Activated T-helper 1 cell treated with anti-CD3 and anti-CD28 coated beads, Interleukin-12 subunit alpha, Interleukin-12 subunit beta, Interleukin-2, Interleukin-4 antibody, amounts not matched to agents 30 ng/mL and 10 ng/mL and 1 ng/mL, durations not matched to agents 14 hours and 24 hours and 36 hours (primary cell): ENCODE data around the gene RFX2. TPM values are rescaled to one million over a fixed set of nuclear protein-coding genes. Genes with fewer than 3 reads are reported as not detected.
"Not testable (repeated sequence)": the region's sequence is repeated elsewhere in the genome, so short reads cannot be mapped to it uniquely, and the experiment has no call there.

Source experiments
- DNase-seq: peaks from one replicate; pipeline ENCODE4 v3.0.0; 2021; ENCODE audit warnings: low spot score
- H3K27ac Mint-ChIP-seq: one replicate; pipeline ENCODE4 v1.8.0; 2021; ENCODE audit warnings: mild to moderate bottlenecking, mixed read lengths
- H3K27me3 Mint-ChIP-seq: one replicate; pipeline ENCODE4 v1.8.0; 2022; ENCODE audit warnings: mild to moderate bottlenecking, moderate library complexity, mixed read lengths; ENCODE audit not compliant: insufficient read depth
- H3K36me3 Mint-ChIP-seq: one replicate; pipeline ENCODE4 v1.8.0; 2021; ENCODE audit warnings: low read depth, mixed read lengths
- H3K4me1 Mint-ChIP-seq: one replicate; pipeline ENCODE4 v1.8.0; 2021; ENCODE audit warnings: low read depth, mixed read lengths
- H3K4me3 Mint-ChIP-seq: one replicate; pipeline ENCODE4 v1.8.0; 2021; ENCODE audit warnings: mild to moderate bottlenecking, moderate library complexity, mixed read lengths
- H3K9me3 Mint-ChIP-seq: one replicate; pipeline ENCODE4 v1.8.0; 2021; ENCODE audit warnings: mixed read lengths
- intact Hi-C: fragments of 100-400 bp; cut with micrococcal nuclease; formaldehyde crosslinking; loops from one replicate; pipeline ENCODE4 v1.15.1; 2024
- total RNA-seq: library from RNA; stranded (reverse); gene quantifications from 2 replicates; pipeline ENCODE4 v1.2.3, GENCODE V29; 2022

RFX2 gene
- total RNA-seq, 1 donor from 2014 or later = 9.2 TPM

- Mint-ChIP-seq H3K4me3 (no peak overlapping the region), H3K27me3 (no peaks in the 10 kb centered on the region), H3K27ac (no peak overlapping the region), H3K4me1 (no peaks in the 10 kb centered on the region), H3K9me3 (no peaks in the 10 kb centered on the region), H3K36me3 (no peaks in the 10 kb centered on the region)
- intact Hi-C loops = no loop called here
- no peak for DNase-seq
These were observed 94.3 kb downstream of the RFX2 start for GRCh38 chr19:6015841-6016545.

GRCh38 chr19:6014551-6015135, 95.7 kb downstream of the RFX2 start:
- Mint-ChIP-seq H3K27ac (no peak overlapping the region), H3K4me1 (no peaks in the 10 kb centered on the region)
- intact Hi-C loops = no loop called here

GRCh38 chr19:6012426-6013170, 97.7 kb downstream of the RFX2 start:
- Mint-ChIP-seq H3K27me3 (no peaks in the 10 kb centered on the region), H3K36me3 (no peaks in the 10 kb centered on the region), H3K27ac (no peak overlapping the region), H3K9me3 (no peaks in the 10 kb centered on the region), H3K4me3 (no peak overlapping the region), H3K4me1 (no peaks in the 10 kb centered on the region)
- intact Hi-C loops = no loop called here
- DNase-seq = no peak

More at GRCh38 chr19:6014551-6015135, 95.7 kb downstream of the RFX2 start:
- Mint-ChIP-seq H3K36me3 (no peaks in the 10 kb centered on the region), H3K27me3 (no peaks in the 10 kb centered on the region), H3K9me3 (no peaks in the 10 kb centered on the region), H3K4me3 (no peak overlapping the region)
- no peak for DNase-seq

- Mint-ChIP-seq H3K27ac (no peak overlapping the region), H3K4me3 (no peak overlapping the region), H3K9me3 (no peaks in the 10 kb centered on the region), H3K4me1 (no peaks in the 10 kb centered on the region), H3K36me3 (no peaks in the 10 kb centered on the region), H3K27me3 (no peaks in the 10 kb centered on the region)
- no peak for DNase-seq
- intact Hi-C loops = no loop called here
These were observed 98.5 kb downstream of the RFX2 start for GRCh38 chr19:6011794-6012193.

DNA sequence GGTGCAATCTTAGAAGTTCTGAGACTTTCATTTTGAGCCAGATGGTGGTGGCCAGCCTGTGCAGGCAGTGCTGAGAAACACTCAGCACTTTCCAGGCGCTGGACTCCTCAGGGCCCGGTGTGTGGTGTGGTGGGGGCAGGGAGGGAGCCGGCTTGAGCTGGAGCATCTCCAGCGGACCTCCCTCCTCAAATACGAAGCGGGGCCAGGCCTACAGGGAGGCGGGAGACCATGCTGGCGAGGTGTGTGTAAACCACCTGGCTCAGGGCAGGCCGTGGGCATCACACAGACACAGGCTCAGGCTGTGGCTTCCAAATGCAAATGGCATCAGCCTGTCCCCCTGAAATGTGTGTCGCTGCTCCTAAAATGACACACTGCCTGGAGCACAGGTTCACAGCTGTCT, 99.1 kb downstream of the RFX2 start:
- Mint-ChIP-seq H3K9me3 (no peaks in the 10 kb centered on the region), H3K27me3 (no peaks in the 10 kb centered on the region), H3K36me3 (no peaks in the 10 kb centered on the region), H3K27ac (no peak overlapping the region), H3K4me1 (no peaks in the 10 kb centered on the region), H3K4me3 (no peak overlapping the region)
- intact Hi-C loops = no loop called here
- DNase-seq = no peak

GRCh38 chr19:6010107-6010506, 100.2 kb downstream of the RFX2 start:
- intact Hi-C loops = no loop called here
- no peaks in the 10 kb centered on the region for H3K36me3 Mint-ChIP-seq
- DNase-seq = no peak
- H3K27ac Mint-ChIP-seq = no peak overlapping the region
- H3K4me1 Mint-ChIP-seq = no peaks in the 10 kb centered on the region
- no peaks in the 10 kb centered on the region for H3K9me3 Mint-ChIP-seq
- H3K4me3 Mint-ChIP-seq = no peak overlapping the region
- no peaks in the 10 kb centered on the region for H3K27me3 Mint-ChIP-seq

- Mint-ChIP-seq H3K36me3 (no peaks in the 10 kb centered on the region), H3K27ac (no peak overlapping the region), H3K4me1 (no peaks in the 10 kb centered on the region), H3K4me3 (no peak overlapping the region), H3K9me3 (no peaks in the 10 kb centered on the region), H3K27me3 (no peaks in the 10 kb centered on the region)
- intact Hi-C loops = no loop called here
- DNase-seq = no peak
These were observed 102.4 kb downstream of the RFX2 start for GRCh38 chr19:6007866-6008265.

DNA sequence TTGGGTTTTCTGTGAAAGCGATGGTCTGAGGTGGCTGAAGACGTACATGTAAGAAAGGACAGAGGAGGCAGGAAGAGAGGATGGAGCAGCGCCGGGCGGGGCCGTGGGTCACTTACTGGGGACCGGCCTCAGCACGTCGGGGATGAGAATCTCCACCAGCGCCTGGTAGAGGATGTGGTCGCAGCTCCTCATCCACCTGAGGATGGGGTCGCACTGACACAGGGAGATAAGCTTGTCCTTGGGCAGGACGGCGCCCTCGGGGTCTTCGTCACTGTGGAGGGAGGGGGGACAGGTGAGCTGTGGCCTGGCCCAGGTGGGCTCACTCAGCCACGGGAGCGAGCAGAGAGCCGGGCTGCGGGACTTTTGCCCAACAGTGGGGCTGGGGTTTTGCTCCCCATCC, 103.4 kb downstream of the RFX2 start:
- no peaks in the 10 kb centered on the region for H3K27me3 Mint-ChIP-seq
- no peak overlapping the region for H3K4me3 Mint-ChIP-seq

DNA sequence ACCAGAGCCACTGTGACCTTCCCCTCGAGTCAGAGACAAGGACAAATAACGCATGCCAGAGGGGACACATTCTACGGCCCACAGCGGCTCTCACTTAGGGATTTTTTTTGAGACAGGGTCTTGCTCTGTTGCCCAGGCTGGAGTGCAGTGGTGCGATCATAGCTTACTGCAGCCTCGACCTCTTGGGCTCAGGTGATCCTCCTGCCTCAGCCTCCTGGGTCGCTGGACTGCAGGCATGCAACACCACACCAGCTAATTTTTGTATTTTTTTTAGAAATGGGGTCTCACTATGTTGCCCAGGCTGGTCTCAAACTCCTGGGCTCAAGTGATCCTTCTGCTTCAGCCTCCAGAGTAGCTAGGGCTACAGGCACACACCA, 104.2 kb downstream of the RFX2 start:
- H3K9me3 Mint-ChIP-seq, intact Hi-C loops, H3K27ac Mint-ChIP-seq, H3K4me3 Mint-ChIP-seq, DNase-seq, H3K36me3 Mint-ChIP-seq, H3K4me1 Mint-ChIP-seq, H3K27me3 Mint-ChIP-seq: not testable (repeated sequence)

More for the DNA sequence above, 103.4 kb downstream of the RFX2 start:
- Mint-ChIP-seq H3K4me1 (no peaks in the 10 kb centered on the region), H3K27ac (no peak overlapping the region), H3K36me3 (no peaks in the 10 kb centered on the region), H3K9me3 (no peaks in the 10 kb centered on the region)
- intact Hi-C loops = no loop called here
- no peak for DNase-seq

- H3K36me3 Mint-ChIP-seq = no peaks in the 10 kb centered on the region
- H3K4me3 Mint-ChIP-seq = no peak overlapping the region
- H3K9me3 Mint-ChIP-seq = no peaks in the 10 kb centered on the region
- no peaks in the 10 kb centered on the region for H3K27me3 Mint-ChIP-seq
- H3K4me1 Mint-ChIP-seq = no peaks in the 10 kb centered on the region
- H3K27ac Mint-ChIP-seq = no peak overlapping the region
- DNase-seq = no peak
- intact Hi-C loops = no loop called here
These were observed 104.8 kb downstream of the RFX2 start for GRCh38 chr19:6005321-6006069.

DNA sequence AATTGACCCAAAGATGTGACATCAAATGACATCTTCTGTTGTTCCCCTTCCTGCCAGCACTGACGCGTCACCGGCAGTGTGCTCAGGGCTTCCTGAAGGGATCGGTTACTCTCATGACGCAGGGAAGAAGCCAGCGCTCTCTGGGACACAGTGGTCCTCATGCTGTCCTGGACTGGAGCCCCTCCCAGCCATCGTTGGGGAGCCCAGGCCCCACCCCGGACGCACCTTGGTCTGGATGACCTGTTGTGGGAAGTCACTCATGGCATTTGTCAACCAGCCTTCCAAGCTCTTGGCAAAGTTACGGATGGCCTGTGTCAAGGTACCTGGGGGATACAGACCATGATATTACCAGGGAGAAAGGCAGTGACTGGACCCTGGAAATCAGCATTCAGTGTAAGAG, 106.3 kb downstream of the RFX2 start:
- no peak overlapping the region for H3K4me3 Mint-ChIP-seq
- no peaks in the 10 kb centered on the region for H3K4me1 Mint-ChIP-seq
- intact Hi-C loops = no loop called here
- H3K9me3 Mint-ChIP-seq = no peaks in the 10 kb centered on the region
- no peak for DNase-seq
- no peak overlapping the region for H3K27ac Mint-ChIP-seq
- peaks cover 5% of the 10 kb centered on the region for H3K36me3 Mint-ChIP-seq
- H3K27me3 Mint-ChIP-seq = no peaks in the 10 kb centered on the region

DNA sequence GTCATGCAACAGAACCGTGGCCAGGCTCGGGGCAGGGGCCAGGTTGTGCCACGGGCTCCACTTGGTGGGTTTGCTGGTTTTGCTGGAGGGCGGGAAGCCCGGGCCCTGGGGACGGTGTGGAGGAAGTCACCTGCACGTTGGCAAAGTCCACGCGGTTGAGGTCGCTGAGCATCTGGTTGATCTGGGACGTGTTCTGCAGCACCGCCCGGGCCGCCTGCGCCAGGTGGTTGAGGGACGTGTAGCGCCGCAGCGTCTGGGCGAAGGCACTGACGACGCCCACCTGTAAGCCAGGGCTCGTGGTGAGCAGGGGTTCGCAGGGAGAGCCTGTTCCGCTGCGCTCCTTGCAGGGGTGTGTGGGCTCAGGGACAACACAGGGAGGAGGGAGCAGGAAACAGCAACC, 107.7 kb downstream of the RFX2 start:
- H3K27me3 Mint-ChIP-seq = no peaks in the 10 kb centered on the region
- intact Hi-C loops = no loop called here
- no peak overlapping the region for H3K4me3 Mint-ChIP-seq

More for the DNA sequence above, 107.7 kb downstream of the RFX2 start:
- DNase-seq = no peak
- Mint-ChIP-seq H3K36me3 (peaks cover 5% of the 10 kb centered on the region), H3K4me1 (no peaks in the 10 kb centered on the region), H3K27ac (no peak overlapping the region), H3K9me3 (no peaks in the 10 kb centered on the region)
